ENCODE data around the gene AUH. TPM values are rescaled to one million over a fixed set of nuclear protein-coding genes. Genes with fewer than 3 reads are reported as not detected.

The AUH gene
- total RNA-seq, 4 donors from 2014 or later: 10.6 to 25.4 (median 16.7) TPM

DNA sequence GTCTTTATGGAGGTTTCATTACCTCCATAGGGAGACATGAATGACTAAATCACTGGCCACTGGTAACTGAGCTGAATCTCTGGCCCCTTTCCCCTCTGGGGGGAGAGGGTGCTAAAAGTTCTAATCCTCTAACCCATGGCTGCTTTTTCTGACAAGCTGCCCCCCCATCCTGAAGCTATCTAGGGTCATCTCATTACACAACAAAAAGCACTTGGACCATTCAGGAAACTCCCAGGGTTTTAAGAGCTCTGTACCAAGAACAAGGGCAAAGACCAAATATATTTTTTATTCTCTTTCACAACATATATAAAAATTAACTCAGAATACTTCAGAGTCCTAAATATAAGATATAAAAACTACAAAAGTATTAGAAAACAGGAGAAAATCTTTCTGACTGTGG lies 14.3 kb downstream of the AUH start:
- Histone ChIP-seq H3K27me3 (no peaks in the 10 kb centered on the region), H3K4me1 (no peaks in the 10 kb centered on the region), H3K9me3 (no peaks in the 10 kb centered on the region), H3K4me3 (no peak overlapping the region), H3K36me3 (peaks cover 0 to 39% (median 7%) of the 10 kb centered on the region in 3 donors), H3K27ac (no peak overlapping the region)
- intact Hi-C loops (cut with DNase I): no loop called here
- TF ChIP-seq, protein P1, sequence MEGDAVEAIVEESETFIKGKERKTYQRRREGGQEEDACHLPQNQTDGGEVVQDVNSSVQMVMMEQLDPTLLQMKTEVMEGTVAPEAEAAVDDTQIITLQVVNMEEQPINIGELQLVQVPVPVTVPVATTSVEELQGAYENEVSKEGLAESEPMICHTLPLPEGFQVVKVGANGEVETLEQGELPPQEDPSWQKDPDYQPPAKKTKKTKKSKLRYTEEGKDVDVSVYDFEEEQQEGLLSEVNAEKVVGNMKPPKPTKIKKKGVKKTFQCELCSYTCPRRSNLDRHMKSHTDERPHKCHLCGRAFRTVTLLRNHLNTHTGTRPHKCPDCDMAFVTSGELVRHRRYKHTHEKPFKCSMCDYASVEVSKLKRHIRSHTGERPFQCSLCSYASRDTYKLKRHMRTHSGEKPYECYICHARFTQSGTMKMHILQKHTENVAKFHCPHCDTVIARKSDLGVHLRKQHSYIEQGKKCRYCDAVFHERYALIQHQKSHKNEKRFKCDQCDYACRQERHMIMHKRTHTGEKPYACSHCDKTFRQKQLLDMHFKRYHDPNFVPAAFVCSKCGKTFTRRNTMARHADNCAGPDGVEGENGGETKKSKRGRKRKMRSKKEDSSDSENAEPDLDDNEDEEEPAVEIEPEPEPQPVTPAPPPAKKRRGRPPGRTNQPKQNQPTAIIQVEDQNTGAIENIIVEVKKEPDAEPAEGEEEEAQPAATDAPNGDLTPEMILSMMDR (IDR thresholded peaks at IDR 0.05): no peak
- TF ChIP-seq POLR2A (IDR thresholded peaks at IDR 0.05): no peak
- no peak for DNase-seq

DNA sequence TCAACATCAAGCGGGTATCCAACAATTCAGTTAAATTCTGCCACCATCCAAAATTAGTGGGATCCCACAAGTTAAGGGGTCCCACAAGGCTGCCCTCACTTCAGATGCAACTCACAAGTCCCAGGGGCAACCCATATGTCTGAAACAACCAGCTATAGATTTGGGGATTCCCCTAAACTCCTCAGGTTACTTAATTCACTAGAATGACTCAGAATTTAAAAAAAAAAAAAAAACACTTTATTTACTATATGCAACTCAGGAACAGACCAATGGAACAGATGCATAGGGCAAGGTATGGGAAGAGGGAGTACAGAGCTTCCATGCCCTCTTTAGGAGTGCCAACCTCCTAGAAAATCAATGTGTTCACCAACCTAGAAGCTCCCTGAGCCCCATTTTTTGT lies 15.1 kb downstream of the AUH start:
- no peaks in the 10 kb centered on the region for H3K27me3 ChIP-seq
- no peak for DNase-seq
- peaks cover 0 to 39% (median 10%) of the 10 kb centered on the region in 3 donors for H3K36me3 ChIP-seq
- H3K9me3 ChIP-seq: no peaks in the 10 kb centered on the region
- 77 to 100% methylated on average over 1 of the region's 1 CpG for WGBS, 2 donors
- intact Hi-C loops (cut with DNase I): no loop called here
- H3K4me3 ChIP-seq: no peak overlapping the region
- no peaks in the 10 kb centered on the region for H3K4me1 ChIP-seq
- H3K27ac ChIP-seq: no peak overlapping the region
- TF ChIP-seq, protein P1 (IDR thresholded peaks at IDR 0.05): no peak
- TF ChIP-seq POLR2A (IDR thresholded peaks at IDR 0.05): no peak

DNA sequence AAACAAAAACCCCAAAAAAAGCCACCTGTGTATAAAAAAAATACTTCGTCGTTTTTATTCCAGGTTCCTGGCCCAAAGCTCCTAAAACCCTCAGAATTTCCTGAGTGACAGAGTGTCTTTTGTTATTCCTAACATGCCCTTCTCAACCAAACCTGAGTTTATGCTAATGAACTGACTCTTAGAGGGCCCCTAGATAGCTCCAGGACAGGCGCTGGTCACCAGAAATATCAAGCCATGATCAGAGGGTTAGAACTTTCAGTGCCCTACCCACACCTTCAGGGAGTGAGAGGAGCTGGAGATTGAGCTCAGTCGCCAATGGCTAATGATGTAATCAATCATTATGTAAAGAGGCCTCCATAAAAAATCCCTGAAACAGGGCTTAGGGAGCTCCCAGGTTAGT lies 15.7 kb downstream of the AUH start:
- Histone ChIP-seq H3K36me3 (peaks cover 0 to 39% (median 6%) of the 10 kb centered on the region in 3 donors), H3K27me3 (no peaks in the 10 kb centered on the region), H3K9me3 (no peaks in the 10 kb centered on the region), H3K27ac (no peak overlapping the region), H3K4me3 (no peak overlapping the region), H3K4me1 (peaks cover 0 to 2% (median 0%) of the 10 kb centered on the region in 3 donors)
- intact Hi-C loops (cut with DNase I): no loop called here
- TF ChIP-seq, protein P1 (IDR thresholded peaks at IDR 0.05): no peak
- TF ChIP-seq POLR2A (IDR thresholded peaks at IDR 0.05): no peak
- WGBS, 2 donors: 90 to 94% methylated on average over 4 of the region's 4 CpGs
- DNase-seq: no peak

DNA sequence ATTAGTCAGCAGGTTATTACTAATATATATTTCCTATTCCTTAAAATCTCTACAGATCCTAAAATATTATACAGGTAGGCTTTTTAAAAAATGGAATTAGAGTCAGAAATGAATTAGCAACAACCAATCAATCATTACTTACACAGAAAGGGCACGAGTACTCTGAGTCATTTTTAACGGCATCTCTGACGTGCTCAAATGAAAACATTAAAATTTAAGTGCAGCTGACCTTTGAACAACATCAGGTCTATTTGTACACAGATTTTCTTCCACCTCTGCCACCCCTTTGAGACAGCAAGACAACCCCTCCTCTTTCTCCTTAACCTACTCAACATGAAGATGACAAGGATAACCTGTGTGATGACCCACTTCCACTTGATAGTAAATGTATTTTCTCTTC lies 19.1 kb downstream of the AUH start:
- H3K4me3 ChIP-seq: no peak overlapping the region
- H3K4me1 ChIP-seq: peaks cover 0 to 5% (median 0%) of the 10 kb centered on the region in 3 donors
- H3K27me3 ChIP-seq: no peaks in the 10 kb centered on the region
- peaks cover 0 to 56% (median 12%) of the 10 kb centered on the region in 3 donors for H3K36me3 ChIP-seq
- 84 to 87% methylated on average over 3 of the region's 3 CpGs for WGBS, 2 donors
- TF ChIP-seq, protein P1 (IDR thresholded peaks at IDR 0.05): no peak
- TF ChIP-seq POLR2A (IDR thresholded peaks at IDR 0.05): no peak
- no peak overlapping the region for H3K27ac ChIP-seq
- DNase-seq: no peak
- no peaks in the 10 kb centered on the region for H3K9me3 ChIP-seq
- intact Hi-C loops (cut with DNase I): no loop called here

DNA sequence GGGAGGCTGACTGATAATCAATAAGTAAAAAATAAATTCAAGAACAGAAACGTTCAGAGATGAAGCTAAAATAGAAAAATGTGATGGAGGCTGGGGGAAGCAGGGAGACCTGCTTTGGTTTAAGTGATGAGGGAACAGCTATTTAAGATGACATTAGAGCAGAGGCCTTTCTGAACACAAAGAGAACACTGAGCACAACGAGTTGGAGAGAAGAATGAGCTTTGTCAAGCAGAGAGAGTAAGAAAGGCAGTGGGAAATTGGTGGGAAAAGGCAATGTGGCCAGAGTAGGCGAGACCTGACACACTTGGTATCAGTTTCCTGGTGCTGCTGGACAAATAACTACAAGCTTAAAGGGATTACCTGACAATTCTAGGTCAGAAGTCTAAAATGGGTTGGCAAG lies 20.0 kb downstream of the AUH start:
- no peak overlapping the region for H3K4me3 ChIP-seq

More for the DNA sequence above, 20.0 kb downstream of the AUH start:
- H3K4me1 ChIP-seq: peaks cover 0 to 5% (median 0%) of the 10 kb centered on the region in 3 donors
- WGBS, 2 donors: 72 to 79% methylated on average over 3 of the region's 3 CpGs
- no peaks in the 10 kb centered on the region for H3K9me3 ChIP-seq
- H3K27ac ChIP-seq: no peak overlapping the region
- TF ChIP-seq POLR2A (IDR thresholded peaks at IDR 0.05): no peak
- TF ChIP-seq, protein P1 (IDR thresholded peaks at IDR 0.05): no peak
- DNase-seq: no peak
- H3K36me3 ChIP-seq: peaks cover 0 to 63% (median 12%) of the 10 kb centered on the region in 3 donors
- no peaks in the 10 kb centered on the region for H3K27me3 ChIP-seq
- intact Hi-C loops (cut with DNase I): no loop called here

Data from esophagus squamous epithelium (tissue), 5 donors.